Measurements from ENCODE around the gene SP2.

- TF ChIP-seq CTCF (IDR thresholded peaks at IDR 0.05; ENCODE audit: low read depth, low read length) (no peak), EZH2phosphoT487 (IDR thresholded peaks at IDR 0.05; ENCODE audit: low read depth) (no peak)
Observed at GRCh38 chr17:47869114-47869513, 26.9 kb upstream of the SP2 start.

All from OCI-LY3 (cell line).